HG03378 (cell line): ENCODE measurements around the gene SREBF1.
A peak's percentile ranks its signal among the peaks of the same experiment; 100 is the strongest.

ENCODE experiments used
- ATAC-seq: cut with Tn5 transposase; IDR thresholded peaks from one replicate; pipeline ENCODE4 v1.9.1; 2021; ENCODE audit warnings: mild to moderate bottlenecking, moderate library complexity; ENCODE audit not compliant: unreplicated experiment

SREBF1 gene

GRCh38 chr17:17859909-17860765 lies 23.4 kb upstream of the SREBF1 start:
- ATAC-seq: no peak

DNA sequence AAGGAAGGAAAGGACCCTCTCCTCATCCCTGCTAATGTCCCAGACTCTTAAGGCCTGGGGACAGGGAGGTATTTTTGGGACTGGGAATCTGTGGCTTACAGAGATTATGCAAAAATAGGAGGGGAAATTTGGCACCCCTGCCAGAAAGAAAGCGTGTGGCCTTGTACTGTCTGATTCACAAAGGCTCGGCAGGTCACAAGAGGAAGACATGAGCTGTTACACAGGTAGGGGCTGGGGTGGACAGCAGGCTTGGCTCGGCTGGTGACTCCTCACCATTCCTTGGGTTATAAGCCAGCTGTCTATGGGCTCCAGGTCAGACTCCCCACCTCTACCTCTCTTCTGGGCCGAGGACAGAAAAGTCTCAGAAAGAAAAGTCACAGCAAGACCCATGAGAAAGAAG lies 20.7 kb upstream of the SREBF1 start:
- no peak for ATAC-seq

DNA sequence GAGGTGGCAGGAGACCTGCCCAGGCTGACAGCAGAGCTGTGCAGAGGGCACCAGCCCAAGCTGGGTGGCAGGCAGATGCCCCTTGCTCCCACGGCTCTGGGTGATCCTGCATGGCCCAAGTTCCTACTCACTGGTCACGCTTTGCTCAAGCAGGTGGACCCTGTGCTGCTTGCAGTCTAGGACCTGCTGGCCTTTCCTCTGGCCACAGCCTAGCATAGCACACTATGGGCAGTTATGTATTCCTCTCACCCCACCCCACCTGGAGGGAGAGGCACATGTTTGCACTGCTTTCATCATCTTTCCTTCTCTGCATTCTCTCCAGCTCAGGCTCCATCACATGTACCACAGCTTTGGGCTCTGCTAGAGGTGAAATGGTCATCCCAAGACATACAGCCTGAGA lies 19.6 kb upstream of the SREBF1 start:
- ATAC-seq: no peak

- ATAC-seq: no peak
Measured at GRCh38 chr17:17855976-17856375, 19.2 kb upstream of the SREBF1 start.

DNA sequence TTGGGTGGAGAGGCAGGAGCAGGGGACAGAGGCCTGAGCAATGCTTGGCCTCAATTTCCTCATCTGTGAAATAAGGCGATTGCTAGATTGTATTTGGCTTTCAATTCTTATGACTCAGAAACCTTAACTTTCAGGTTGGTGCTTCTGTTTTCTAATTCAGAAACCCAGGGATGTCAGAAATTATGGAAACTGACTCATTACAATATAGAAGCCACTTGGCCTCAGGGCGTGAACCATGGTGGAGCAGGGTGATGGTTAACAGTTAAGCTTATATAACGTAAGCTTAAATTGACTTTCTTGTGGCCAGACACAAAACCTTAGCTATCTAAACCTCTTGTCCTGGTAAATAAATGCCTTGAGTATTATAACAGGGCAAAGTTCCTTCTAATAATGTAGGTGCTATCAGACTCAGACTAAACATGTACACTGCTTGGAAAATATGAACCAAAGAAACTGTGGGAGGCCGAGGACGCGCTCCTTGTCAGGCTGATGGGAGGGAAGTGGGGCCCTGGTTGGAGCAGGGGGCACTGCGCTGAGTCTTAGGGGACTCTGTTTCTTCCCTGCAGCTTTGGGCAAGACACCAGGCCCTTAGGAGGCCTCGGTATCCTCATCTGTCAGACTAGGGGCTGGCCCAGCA lies 17.1 kb upstream of the SREBF1 start:
- no peak for ATAC-seq

GRCh38 chr17:17852930-17853329 lies 16.1 kb upstream of the SREBF1 start:
- ATAC-seq: no peak

GRCh38 chr17:17851103-17852002 lies 14.6 kb upstream of the SREBF1 start:
- ATAC-seq: no peak

- no peak for ATAC-seq
Measured at GRCh38 chr17:17849845-17850373, 13.1 kb upstream of the SREBF1 start.

- peak; percentile 61 for ATAC-seq
Measured at GRCh38 chr17:17849147-17849820, 12.5 kb upstream of the SREBF1 start.

DNA sequence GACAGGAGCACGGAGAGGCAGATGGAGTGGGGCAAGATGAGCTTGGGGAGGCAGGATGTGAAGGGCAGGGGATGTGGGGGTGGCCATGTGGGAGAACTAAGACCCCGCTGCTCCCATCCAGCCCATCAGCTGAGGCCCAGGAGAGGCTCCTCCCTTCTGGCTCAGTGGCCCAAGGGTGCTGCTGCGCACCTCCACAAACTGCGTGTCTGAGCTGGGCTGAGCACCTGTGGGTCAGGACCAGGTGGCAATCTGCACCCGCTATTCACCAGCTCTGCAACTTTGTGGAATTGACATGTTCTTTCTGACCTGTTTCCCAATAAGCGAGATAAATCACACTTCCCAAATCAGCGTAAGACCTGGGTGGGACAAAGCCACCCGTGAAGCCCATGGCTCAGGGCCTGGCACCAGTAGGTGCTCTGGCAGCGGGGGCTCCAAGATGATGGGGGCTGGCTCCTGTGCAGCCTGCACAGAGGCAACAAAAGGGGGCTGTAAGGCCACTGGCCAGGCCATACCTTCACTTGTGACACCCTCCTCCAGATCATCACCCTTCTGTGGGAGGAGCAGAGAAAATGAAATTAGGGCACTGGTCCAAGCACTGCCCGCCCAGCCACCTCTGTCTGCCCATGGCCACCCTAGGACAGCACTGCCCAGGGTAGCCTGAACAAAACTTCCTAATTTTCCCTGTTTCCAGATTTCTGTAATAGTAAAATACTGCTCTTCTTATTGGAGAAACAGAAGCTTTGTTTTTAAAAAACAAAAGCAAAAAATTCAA lies 11.7 kb upstream of the SREBF1 start:
- ATAC-seq: no peak

DNA sequence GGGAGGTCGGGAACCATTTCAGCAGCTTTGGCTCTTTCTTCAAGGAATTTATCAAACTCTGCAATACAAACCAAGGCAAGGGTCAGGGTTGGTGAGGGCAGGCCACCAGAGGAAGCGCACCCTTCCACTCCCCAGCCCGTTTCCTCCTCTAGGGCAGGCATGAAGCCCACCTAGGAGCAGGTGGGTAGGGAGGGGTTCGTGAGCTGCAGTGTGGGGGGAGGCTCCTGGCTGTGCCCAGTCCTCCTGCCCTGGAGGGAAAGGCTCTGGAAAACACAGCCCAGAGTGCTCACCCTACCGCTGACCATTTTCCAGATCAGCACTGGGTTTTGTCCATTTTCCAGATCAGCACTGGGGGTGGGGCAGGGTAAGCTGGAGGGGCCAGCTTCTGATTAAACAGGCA lies 10.9 kb upstream of the SREBF1 start:
- ATAC-seq: no peak

DNA sequence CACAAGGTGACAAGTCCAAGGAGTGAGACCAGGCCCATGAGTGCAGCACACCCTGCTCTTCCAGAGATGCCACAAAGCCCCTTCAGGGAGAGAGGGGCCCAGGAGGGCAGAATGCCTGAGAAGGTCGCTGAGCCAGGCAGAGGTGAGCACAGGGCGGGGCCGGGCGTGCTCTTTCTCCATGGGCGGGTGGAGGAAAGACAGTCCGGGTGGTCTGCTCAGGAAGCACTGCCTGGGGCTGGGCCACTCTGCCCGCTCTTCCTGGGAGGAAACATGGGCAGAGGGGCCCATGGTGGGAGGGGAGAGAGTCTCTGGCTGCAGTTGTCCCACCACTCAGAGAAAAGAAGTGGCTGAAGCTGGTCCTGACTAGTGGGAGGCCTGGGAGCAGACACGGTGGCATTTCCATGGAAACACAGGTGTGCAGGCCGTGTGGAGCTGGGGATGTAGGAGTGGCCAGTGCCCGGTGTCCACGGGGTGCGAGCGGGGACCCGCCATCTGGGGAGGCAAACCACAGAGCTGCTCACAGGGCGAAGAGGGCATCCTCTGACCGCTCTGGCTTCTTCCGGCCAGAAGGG lies 10.4 kb upstream of the SREBF1 start:
- no peak for ATAC-seq

- ATAC-seq: no peak
Measured at GRCh38 chr17:17846645-17847044, 9.9 kb upstream of the SREBF1 start.

- no peak for ATAC-seq
Measured at GRCh38 chr17:17846003-17846402, 9.2 kb upstream of the SREBF1 start.

DNA sequence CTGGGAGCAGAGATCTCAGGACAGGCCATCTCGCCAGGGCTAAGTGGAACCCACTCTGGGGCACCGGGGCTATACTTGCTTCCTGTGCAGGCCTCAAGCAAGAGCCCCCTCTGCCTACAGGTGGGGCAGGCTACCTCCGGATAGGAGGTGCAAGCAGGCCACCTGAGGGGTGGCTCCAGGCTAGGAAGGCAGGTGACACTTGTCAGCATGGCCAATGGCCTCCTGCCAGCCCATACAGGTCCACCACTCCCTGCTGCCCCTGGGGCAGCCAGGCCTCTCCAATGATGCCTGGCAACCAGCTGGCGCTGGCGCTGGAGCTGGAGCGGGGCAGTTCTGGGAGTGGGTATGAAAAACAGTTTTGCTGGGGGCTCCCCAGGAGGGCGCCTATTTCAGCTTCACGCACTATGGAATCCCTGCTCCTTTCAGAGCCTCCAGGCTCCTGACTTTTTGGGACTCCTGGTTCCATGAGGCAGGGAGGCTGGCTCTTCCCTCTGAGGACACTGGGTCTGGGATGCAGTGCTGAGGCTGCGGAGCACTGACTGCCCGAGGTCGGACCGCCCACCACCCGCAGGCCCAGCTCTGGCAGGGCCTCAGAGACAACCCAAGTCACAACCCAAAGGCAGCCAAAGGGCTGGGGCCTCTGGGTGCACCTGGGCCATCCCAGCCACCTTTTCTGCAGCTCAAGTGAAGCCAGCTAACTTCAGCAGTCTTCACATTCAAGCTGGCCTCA lies 8.4 kb upstream of the SREBF1 start:
- ATAC-seq: no peak

- ATAC-seq: no peak
Measured at GRCh38 chr17:17844500-17844899, 7.7 kb upstream of the SREBF1 start.

DNA sequence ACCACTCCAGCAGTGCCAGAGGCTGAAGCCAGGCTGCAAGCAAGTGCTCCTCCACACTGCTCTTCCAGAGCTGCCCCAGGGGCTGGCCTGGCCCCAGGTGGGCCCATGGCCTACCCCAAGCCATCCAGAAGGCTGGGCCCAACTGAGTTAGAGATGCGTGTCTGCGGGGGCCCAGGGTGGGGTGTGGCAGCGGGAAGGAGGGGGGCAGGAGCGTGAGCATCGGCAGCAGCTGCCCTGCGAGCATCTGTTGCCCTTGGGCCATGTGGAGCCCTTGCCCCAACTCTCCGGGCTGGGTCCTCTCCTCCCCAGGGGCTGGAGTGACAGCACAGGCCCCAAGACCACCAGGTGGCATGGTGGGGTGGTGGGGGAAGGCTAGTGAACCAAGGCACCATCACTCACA lies 7.3 kb upstream of the SREBF1 start:
- no peak for ATAC-seq

GRCh38 chr17:17843096-17843495 lies 6.3 kb upstream of the SREBF1 start:
- ATAC-seq: no peak
